Measurements from ENCODE around the gene PCBP3. TPM values are rescaled to one million over a fixed set of nuclear protein-coding genes. Genes with fewer than 3 reads are reported as not detected.

The PCBP3 gene
- total and polyA plus RNA-seq, 2 of the 13 experiments (the other 11 are each of a cell fraction or from before 2014, with no cell fraction given) = not detected

- TF ChIP-seq TOPORS (CRISPR knock-in tag; IDR thresholded peaks at IDR 0.05) (no peak), RORA (CRISPR knock-in tag; IDR thresholded peaks at IDR 0.05) (no peak), HOXA9 (CRISPR knock-in tag; IDR thresholded peaks at IDR 0.05; ENCODE audit: borderline replicate concordance) (no peak)
These were observed 92.6 kb downstream of the PCBP3 start (continued) for GRCh38 chr21:45736042-45736689.

- H3K27ac ChIP-seq (ENCODE audit: extremely low read length, insufficient read depth, low read length) = no peak overlapping the region
- FAIRE-seq = no peak
- no TSS peak for BruUV-seq (replicated peaks)
- intact Hi-C loops (cut with micrococcal nuclease; ENCODE audit: unreplicated experiment) (no loop called here), in situ Hi-C loops (cut with HindIII; ENCODE audit: extremely low pct_ligation_motif_present, low pct_unique_long_range_greater_than_20kb) (no loop called here)
- DNase-seq (ENCODE audit: low spot score) = no peak
- whole genome bisulfite sequencing (ENCODE audit: low lambda C conversion rate) = 19% methylated on average over 12 of the region's 17 CpGs
- no peaks in the 10 kb centered on the region for H3K79me2 ChIP-seq (ENCODE audit: insufficient read depth, low read length)
- peaks cover 3 to 25% of the 10 kb centered on the region in 2 experiments; a peak in 3 of 5 replicates for H3K27me3 ChIP-seq (ENCODE audit: control insufficient read depth in 1 of 2, insufficient read depth in 2 of 2, low read length in 2 of 2)
- ATAC-seq = no peak
- H3K4me2 ChIP-seq (ENCODE audit: low read depth, low read length) = no peak overlapping the region
- H3K9me3 ChIP-seq (ENCODE audit: low read length) = no peaks in the 10 kb centered on the region
- CTCF ChIA-PET (ENCODE audit: low intra/inter-chr PET ratio, low total read pairs) = no interaction called here
- no peak overlapping the region for H3K9ac ChIP-seq (ENCODE audit: insufficient read depth, low read depth, low read length)
- TF ChIP-seq ARHGAP35 (CRISPR knock-in tag; IDR thresholded peaks at IDR 0.05; ENCODE audit: borderline replicate concordance) = no peak
- no peak for TF ChIP-seq CC2D1A (CRISPR knock-in tag; IDR thresholded peaks at IDR 0.05)
- TF ChIP-seq ATF3 (CRISPR knock-in tag; IDR thresholded peaks at IDR 0.05) = no peak
- no peak for TF ChIP-seq ZNF143 (CRISPR knock-in tag; IDR thresholded peaks at IDR 0.05)
- TF ChIP-seq ZBTB3 (CRISPR knock-in tag; IDR thresholded peaks at IDR 0.05; ENCODE audit: borderline replicate concordance, low read depth) = no peak
- TF ChIP-seq MED1 (CRISPR knock-in tag; IDR thresholded peaks at IDR 0.05) = no peak
- TF ChIP-seq ISL2 (CRISPR knock-in tag; IDR thresholded peaks at IDR 0.05) = no peak
- TF ChIP-seq GABPA (IDR thresholded peaks at IDR 0.05; ENCODE audit: low read depth, low read length) = no peak
- TF ChIP-seq GABPA (CRISPR knock-in tag; IDR thresholded peaks at IDR 0.05; ENCODE audit: low read depth) = no peak
- no peak for TF ChIP-seq ARNT2 (CRISPR knock-in tag; IDR thresholded peaks at IDR 0.05; ENCODE audit: low read depth)
- TF ChIP-seq ZNF33B (CRISPR knock-in tag; IDR thresholded peaks at IDR 0.05) = no peak
- no peak for TF ChIP-seq POLR2AphosphoS5 (IDR thresholded peaks at IDR 0.05; ENCODE audit: low read depth, low read length)
- no peak for TF ChIP-seq SMARCE1 (IDR thresholded peaks at IDR 0.05; ENCODE audit: borderline replicate concordance)
- TF ChIP-seq ZSCAN5A (CRISPR knock-in tag; IDR thresholded peaks at IDR 0.05; ENCODE audit: borderline replicate concordance) = no peak
- no peak for TF ChIP-seq DNMT1 (CRISPR knock-in tag; IDR thresholded peaks at IDR 0.05)
- no peaks in the 10 kb centered on the region for H4K20me1 ChIP-seq (ENCODE audit: insufficient read depth, low read length)
- no peaks in the 10 kb centered on the region for H3K36me3 ChIP-seq (replicated peaks in 1 of 2; ENCODE audit: control insufficient read depth in 1 of 2, insufficient read depth in 2 of 2, low read length in 2 of 2)
- no peak overlapping the region for H2AFZ ChIP-seq (ENCODE audit: low read length)
- H3K4me1 ChIP-seq (ENCODE audit: insufficient read depth, low read length) = no peaks in the 10 kb centered on the region
- POLR2A ChIA-PET = no interaction called here
- no peak overlapping the region for H3K4me3 ChIP-seq (replicated peaks in 1 of 3; ENCODE audit: insufficient read depth in 1 of 3, low read depth in 2 of 3, low read length in 3 of 3)
These were observed 93.4 kb downstream of the PCBP3 start for GRCh38 chr21:45736690-45737484.

All from HepG2 (cell line).